Right ventricle myocardium inferior (tissue), 1 donor: ENCODE data around the gene DNAJB6. TPM values are rescaled to one million over a fixed set of nuclear protein-coding genes. Genes with fewer than 3 reads are reported as not detected.

Experiments used
- ATAC-seq: fragments of 200-7000 bp; cut with Tn5 transposase; one replicate; pipeline ENCODE4 v1.9.1; 2020; ENCODE audit warnings: mild to moderate bottlenecking, moderate library complexity
- DNase-seq: peaks from one replicate; pipeline ENCODE4 v3.0.0; 2021; ENCODE audit errors: missing footprints
- intact Hi-C: fragments of 100-400 bp; cut with DNase I; formaldehyde crosslinking; loops from one replicate; pipeline ENCODE4 v1.11.0; 2022
- total RNA-seq: library from RNA; stranded (reverse); fragmentation: NEBNext Ultra II Directional; extraction: Animal tissue kit (Norgen Biotek cat#: 25700); gene quantifications from one replicate; pipeline ENCODE4 v1.2.1, GENCODE V29; 2021
- donor health status: DM: no; HTN: yes; CAD: no; lungs with severe emphysema.

DNAJB6 gene
- total RNA-seq, 1 donor from 2014 or later, result 195 TPM

DNA sequence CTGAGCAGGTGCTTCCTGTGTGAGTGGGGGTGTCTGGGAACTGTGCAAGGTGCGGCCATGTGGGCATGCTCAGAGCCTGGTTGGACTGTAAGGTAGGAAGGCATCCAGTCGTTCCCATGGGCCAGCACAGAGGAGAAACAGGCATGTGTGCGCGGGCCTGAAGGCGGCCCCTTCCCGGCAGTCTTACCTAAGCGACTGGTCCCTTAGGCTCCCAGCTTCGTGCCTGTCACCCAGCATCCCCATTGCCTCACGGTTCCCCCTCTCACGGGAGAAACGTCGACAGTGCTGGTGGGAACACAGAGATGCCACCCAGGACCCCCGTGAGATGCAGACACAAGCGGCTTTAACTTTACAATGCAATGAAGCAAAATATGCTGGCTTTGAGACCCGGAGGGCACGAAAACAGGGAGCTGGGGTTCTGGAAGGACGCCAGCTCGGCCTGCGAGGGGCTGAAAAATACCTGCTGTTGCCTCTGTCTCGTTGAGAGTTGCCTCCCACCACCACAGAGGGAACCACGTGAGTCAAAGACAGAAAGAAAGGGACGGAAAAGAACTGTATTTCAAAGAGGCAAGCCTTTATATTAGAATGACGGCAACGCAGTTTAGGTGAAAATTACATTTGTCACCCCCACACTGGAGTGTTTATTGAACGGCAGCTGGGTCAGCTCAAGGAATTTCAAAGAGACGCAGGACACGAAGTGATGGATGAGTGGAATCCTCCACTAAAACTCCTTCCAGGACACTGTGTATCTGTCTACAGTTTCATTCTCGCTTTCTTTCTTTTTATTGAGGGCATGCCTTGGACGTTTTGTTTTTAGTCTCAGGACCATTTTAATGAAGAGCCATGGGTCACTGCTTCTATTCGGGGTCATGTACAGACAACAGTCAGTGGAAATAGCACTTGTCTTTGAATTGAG, 128.4 kb downstream of the DNAJB6 start:
- ATAC-seq, result no peak
- DNase-seq, result no peak
- intact Hi-C loops, result no loop called here

DNA sequence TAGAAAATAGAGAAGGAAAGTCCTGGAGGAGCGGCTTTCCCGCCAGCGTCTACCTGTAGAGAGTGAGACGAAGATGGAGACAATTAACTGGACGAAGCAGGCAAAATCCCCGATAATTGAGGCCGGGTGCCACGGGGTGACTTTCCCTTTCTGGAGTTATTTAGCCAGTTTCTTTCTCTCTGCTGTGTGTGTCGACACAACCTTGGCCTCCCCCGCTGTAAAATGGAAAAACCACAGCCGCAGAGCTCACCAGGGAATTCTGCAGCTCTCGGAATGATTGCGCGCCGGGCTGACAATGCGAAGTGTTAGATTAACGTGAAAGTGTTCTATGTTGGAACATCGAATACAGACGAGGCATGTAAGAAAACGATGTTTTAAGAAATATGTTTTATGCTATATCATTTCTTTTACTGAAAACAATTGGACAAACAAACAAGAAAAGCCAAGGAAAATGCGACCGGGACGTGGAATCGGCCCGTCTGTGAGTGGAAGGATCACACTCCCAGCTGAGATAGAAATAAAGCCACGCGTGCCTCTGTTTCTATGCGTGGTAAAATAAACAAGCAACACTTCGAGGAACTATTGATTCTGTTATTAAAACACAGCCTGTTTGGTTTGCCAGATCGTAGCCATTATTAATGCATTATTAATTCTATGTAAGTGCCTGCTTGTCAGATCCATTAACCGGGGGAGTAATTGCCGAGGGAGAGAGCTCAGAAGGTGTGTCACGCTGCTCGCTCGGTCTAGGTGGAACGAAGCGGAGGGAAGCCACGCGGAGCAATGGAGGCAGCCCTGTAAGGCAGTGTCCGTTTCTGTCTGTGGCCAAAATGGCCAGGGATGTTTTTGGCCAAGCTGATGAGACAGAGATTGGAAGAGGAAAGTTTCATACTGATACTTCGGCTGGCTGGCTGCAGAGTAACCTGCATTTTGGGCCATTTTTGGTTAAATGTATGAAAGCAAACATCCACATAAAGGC, 129.4 kb downstream of the DNAJB6 start:
- DNase-seq, result no peak
- intact Hi-C loops, result no loop called here

DNA sequence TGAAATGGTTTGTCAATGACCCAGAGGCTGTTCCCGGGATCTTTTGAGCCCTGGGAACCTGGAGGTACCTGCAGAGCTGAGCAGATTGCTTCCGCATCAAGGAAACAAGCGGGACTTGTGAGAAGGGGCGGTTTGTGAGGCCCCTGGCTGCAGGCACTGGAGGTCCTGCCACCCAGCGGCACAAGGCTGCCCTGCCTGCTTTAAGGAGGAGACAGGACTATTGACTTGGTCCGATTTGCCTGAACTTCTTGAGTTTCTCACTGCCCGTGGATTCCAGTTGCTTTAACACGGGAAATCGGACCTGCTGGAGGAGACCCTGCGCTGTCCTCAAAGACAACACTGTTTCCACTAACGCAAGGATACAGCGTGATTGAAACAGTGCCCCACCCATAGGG, 130.1 kb downstream of the DNAJB6 start:
- no peak for ATAC-seq
- intact Hi-C loops, result no loop called here

More for the DNA sequence above, 129.4 kb downstream of the DNAJB6 start:
- ATAC-seq, result no peak

More for the DNA sequence above, 130.1 kb downstream of the DNAJB6 start:
- no peak for DNase-seq

Other genes with a start within 250 kb of the DNAJB6 start
- 49.7 TPM for gene UBE3C, start 198.1 kb upstream of the DNAJB6 start, total RNA-seq